Activated effector memory CD4-positive, alpha-beta T cell treated with anti-CD3 and anti-CD28 coated beads, Interleukin-2, amount 50 U/mL, for 16 hours (primary cell): ENCODE measurements around the gene CCDC136.

Source experiments
- DNase-seq: peaks from one replicate; pipeline ENCODE4 v3.0.0-alpha.2; 2020

The CCDC136 gene

DNA sequence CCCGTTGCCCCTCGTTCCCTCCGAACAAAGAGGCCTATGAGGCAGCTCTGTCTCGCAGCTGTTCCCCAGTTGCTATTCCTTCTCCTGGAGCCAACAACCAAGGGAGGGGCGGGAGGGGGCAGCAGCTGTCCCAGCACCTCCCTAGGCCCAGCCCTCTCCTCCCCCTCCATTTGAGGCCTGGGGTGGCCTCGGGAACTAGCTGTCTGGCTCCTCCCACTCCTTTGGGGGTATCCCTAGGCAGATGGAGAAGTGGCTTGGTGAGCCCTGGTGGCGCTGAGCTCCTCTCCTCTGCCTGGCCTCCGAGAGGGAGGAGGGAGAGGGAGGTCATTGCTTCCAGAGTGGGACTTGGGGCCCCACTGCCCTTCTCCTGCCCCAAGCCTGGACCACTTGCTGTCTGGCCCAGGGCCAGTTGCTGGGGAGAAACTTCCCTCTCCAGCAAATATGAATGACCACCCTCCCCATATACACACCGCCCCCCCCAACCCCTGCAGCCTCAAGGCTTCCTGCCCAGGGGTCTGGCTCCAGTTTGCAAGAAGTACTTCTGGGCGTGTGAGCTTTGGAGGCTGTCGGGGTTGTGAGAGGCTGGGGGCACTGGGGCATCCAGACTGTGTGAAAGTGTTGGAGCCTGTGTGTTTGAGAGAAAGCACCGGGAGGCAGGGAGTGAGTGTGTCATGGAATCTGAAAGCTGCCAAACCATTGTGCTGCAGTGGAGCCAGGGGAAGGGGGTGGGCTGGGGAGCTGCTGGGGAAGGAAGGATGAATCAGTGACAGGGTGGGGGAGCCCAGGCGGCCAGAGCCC lies 41.6 kb downstream of the CCDC136 start:
- no peak for DNase-seq

DNA sequence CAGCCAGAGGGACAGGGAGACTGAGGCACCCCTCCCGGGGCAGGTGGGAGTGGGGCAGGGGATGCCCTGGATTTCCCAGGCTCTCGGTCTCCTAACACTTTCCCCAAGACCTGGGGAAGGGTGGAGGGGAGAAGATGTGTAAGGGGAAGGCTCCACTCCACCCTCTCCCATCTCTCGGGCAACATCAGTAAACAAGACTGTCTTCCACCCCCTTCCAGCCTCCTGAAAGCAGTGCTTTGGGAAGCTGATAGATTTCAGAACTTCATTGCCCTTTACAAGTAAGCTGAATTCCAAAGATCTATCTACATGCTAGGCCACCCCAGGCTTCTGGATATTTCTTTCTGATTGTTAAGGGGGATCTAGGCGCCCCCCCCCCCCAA lies 42.2 kb downstream of the CCDC136 start:
- DNase-seq: no peak

DNA sequence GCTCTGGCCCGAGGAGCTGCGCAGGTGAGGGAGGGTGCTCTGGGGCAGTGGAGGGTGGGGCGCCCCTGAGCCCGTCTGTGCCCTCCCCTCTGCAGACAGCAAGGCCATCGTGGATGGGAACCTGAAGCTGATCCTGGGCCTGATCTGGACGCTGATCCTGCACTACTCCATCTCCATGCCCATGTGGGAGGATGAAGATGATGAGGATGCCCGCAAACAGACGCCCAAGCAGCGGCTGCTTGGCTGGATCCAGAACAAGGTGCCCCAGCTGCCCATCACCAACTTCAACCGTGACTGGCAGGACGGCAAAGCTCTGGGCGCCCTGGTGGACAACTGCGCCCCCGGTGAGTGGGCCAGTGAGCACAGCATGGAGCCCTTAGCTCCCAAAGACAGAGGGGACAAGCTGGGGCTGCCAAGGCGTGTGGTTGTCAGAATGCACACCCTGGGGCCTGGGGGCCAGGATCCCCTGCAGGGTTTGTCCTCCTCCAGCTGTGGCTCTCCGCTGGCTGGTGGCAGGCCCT lies 43.5 kb downstream of the CCDC136 start:
- DNase-seq: no peak

DNA sequence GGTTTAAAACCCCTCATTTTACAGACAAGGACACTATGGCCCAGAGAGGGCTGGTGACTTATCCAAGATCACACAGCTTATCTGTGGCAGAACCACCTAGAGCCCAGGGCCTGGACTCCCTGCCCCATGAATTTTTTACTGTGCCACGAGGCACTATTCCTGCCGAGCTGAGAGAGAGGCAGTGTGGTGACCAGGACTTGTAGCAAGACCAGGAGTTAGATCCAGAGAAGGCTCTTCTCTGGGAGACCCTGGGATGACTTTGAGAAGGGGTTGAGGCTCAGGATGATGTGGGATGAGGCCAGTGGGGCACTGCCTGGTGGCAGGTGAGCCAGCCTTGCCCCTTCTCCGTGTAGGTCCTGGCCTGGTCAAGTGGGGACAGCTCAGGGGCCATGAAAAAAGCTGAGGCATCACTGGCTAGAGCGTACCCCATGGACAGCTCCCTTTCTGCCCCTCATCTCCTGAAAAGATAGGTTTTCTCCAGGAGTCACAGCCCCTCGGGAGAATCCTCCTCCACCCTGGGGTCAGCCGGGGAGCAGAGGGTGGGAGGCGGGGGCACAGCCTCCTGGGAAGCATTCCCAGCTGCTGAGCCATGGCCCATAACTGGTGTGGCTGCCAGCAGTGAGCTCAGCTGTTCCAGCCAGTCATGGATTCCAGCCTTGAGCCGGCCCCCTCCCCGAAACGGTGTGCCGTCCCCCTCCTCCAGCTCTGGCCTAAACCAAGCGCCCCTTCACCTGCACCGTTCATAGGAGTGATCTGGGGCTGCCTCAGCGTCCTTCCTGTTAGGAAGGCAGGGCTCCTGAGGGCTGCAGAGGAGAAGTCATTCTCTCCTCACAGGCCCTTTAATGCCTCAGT lies 44.2 kb downstream of the CCDC136 start:
- DNase-seq: no peak

GRCh38 chr7:128836729-128837348 lies 45.1 kb downstream of the CCDC136 start:
- no peak for DNase-seq

DNA sequence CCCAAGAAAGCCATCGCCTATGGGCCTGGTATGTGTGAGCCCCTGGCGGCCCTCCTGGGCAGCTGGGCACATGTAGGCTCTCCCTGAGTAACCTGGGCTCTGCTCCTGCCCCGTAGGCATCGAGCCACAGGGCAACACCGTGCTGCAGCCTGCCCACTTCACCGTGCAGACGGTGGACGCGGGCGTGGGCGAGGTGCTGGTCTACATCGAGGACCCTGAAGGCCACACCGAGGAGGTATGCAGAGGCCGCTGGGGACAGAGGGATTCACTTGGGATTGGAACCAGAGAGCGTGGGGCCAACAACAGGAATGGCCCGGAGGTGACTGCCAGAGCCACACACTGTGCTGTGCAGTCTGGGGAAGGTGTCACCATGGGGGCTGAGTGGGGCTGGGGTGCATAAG lies 45.8 kb downstream of the CCDC136 start:
- DNase-seq: no peak

DNA sequence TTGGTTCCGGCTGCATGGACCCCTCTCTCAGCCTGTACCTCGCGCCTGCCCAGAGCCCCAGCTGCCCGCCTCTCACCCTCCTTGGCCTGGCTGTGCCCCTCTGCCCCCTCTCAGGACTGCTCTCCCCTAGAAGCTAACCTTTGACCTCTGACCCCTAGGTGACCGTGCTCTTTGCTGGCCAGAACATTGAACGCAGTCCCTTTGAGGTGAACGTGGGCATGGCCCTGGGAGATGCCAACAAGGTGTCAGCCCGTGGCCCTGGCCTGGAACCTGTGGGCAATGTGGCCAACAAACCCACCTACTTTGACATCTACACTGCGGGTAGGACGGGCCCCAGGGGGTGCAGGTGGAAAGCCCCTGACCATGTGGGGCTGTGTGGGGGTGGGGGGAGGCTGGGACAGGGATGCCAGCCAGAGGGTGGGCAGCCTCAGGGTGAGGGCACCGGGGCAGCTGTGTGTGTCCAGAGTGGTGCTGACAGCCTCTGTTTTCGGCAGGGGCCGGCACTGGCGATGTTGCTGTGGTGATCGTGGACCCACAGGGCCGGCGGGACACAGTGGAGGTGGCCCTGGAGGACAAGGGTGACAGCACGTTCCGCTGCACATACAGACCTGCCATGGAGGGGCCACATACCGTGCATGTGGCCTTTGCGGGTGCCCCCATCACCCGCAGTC lies 46.5 kb downstream of the CCDC136 start:
- DNase-seq: no peak

DNA sequence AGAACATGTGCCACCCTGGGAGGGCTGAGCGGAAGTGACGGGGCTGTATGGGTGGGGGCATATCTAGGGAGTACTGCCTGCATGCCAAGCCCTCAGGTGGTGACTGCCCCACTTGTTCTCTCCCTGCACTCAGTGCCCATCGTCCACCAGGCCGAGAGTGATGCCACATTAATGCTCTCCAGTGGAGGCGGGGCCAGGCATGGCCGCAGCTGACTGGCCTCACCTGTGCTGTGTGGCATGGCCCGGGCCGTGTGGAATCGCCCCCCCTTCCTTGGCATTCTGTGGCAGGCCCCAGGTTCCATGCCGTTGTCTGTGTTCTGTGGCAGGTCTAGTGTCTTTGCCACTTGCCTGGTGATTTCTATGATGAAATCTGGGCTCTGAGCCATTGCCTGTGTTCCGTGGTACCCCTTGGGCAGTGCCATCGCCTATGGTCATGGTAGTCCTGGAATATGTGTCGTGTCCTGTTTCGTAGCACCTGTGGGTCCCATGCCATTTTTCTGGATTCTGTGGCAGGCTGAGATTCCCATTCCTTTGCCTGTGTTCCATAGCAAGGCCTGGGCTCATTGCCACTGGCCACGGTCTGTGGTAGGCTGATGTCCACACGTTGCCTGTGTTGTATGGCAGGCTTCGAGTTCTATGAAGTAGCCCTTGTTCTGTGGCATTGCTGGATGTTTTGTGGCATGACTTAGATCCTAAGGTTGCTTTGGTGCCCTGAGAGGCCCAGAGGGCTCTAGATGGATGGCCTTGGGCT lies 47.4 kb downstream of the CCDC136 start:
- no peak for DNase-seq

GRCh38 chr7:128839751-128840177 lies 48.0 kb downstream of the CCDC136 start:
- no peak for DNase-seq

- DNase-seq: no peak
Observed at GRCh38 chr7:128840326-128841170, 48.8 kb downstream of the CCDC136 start.

DNA sequence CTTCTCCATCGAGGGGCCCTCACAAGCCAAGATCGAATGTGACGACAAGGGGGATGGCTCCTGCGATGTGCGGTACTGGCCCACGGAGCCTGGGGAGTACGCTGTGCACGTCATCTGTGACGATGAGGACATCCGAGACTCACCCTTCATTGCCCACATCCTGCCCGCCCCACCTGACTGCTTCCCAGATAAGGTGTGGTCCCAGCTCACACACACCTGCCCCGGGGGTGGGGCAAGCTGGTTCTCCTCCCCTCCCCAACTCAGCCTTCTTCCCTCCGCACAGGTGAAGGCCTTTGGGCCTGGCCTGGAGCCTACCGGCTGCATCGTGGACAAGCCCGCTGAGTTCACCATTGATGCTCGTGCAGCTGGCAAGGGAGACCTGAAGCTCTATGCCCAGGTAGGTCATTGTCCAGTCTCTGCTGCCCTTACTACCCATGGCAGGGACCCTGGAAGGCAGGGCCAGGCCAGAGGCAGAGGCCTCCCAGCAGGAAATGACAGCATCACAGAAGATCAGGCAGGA lies 49.5 kb downstream of the CCDC136 start:
- DNase-seq: no peak

DNA sequence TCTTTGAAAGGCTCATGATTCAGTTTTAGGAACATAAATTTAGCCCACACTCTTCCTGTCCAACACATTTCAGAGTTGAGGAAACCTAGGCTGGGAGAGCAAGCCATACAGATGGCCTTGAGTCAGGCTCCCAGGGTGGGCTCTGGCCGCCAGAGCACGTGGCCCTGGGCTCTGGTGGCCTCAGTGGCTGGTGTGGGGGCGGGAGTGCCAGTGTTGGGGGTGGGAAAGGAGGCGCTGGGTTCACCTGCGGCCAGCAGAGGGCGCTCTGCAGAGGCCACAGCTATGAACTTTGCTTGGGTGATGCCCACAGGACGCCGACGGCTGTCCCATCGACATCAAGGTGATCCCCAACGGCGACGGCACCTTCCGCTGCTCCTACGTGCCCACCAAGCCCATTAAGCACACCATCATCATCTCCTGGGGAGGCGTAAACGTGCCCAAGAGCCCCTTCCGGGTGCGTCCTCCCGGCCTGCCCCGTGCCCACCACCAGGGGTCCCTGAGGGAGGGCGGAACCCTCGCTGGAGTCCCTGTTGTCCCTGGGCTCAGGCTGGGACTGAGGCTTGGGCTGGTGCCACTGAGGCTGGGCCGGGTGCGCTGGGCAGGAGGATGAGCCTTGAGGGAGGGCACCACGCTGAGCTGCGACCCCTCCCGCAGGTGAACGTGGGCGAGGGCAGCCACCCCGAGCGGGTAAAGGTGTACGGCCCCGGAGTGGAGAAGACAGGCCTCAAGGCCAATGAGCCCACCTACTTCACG lies 50.3 kb downstream of the CCDC136 start:
- DNase-seq: peak; percentile 86

GRCh38 chr7:128842674-128843641 lies 51.2 kb downstream of the CCDC136 start:
- DNase-seq: no peak

DNA sequence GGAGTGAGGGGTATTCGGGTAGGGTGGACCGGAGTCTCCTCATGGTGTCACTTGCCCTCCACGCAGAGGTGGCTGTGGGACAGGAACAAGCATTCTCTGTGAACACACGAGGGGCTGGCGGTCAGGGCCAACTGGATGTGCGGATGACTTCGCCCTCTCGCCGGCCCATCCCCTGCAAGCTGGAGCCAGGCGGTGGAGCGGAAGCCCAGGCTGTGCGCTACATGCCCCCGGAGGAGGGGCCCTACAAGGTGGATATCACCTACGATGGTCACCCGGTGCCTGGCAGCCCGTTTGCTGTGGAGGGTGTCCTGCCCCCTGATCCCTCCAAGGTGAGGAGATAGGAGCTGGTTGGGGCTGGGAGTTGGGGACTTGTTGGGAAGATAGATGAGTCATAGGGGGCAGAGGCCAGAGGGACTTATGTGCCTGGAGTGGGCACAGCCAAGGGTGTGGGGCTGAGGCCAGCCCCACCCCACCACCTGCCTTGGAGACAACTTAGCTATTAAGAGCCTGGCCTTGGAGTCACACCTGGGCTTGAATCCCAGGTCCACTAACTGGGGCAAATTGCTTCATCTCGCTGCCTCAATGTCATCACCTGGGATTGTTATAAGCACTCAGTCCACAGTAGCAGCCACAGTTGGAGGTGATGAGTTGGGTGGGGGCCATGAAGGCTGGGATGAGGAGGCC lies 52.3 kb downstream of the CCDC136 start:
- DNase-seq: no peak

DNA sequence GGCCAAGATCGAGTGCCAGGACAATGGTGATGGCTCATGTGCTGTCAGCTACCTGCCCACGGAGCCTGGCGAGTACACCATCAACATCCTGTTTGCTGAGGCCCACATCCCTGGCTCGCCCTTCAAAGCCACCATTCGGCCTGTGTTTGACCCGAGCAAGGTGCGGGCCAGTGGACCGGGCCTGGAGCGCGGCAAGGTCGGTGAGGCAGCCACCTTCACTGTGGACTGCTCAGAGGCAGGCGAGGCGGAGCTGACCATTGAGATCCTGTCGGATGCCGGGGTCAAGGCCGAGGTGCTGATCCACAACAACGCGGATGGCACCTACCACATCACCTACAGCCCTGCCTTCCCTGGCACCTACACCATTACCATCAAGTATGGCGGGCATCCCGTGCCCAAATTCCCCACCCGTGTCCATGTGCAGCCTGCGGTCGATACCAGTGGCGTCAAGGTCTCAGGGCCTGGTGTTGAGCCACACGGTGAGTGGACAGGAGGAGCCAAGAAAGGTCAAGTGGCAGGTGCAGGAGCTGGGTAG lies 53.1 kb downstream of the CCDC136 start:
- DNase-seq: no peak

DNA sequence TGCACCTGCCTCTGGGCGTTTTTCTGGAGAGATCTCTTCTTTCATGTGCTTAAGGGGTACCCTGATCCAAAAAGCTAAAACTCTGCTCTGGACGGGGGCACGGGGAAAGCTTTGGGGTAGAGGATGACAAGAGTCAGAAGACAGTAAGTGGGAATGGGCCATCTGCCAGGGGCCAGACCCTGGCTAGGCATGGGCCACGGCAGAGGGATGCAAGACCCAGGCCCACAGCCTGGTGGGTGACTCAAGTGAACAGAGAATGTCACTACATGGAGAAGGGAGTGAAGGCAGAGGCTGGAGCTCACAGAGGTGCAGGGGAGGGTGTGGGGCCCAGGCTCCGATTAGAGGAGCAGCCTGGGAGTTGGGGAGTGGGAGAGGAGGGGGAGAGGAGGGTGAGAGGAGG lies 53.7 kb downstream of the CCDC136 start:
- DNase-seq: no peak

DNA sequence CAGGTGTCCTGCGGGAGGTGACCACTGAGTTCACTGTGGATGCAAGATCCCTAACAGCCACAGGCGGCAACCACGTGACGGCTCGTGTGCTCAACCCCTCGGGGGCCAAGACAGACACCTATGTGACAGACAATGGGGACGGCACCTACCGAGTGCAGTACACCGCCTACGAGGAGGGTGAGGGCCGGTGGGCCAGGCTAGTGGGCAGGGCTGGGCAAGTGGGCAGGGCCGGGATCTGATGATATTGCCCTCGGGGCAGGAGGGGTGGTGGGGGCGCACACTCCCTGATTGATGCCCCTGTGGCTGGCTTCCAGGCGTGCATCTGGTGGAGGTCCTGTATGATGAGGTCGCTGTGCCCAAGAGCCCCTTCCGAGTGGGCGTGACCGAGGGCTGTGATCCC lies 54.2 kb downstream of the CCDC136 start:
- no peak for DNase-seq
